Activated T-cell treated with anti-CD3 and anti-CD28 coated beads, Interleukin-2, amount 50 U/mL, for 24 hours (primary cell): ENCODE measurements around the gene CARMIL3.
A peak's percentile ranks its signal among the peaks of the same experiment; 100 is the strongest.
"Not testable (repeated sequence)": the region's sequence is repeated elsewhere in the genome, so short reads cannot be mapped to it uniquely, and the experiment has no call there.

Experiments
- DNase-seq: peaks from one replicate; pipeline ENCODE4 v3.0.0-alpha.2; 2020
- H3K27ac Mint-ChIP-seq: 2 replicates; pipeline ENCODE4 v1.8.0; 2020; ENCODE audit warnings: mild to moderate bottlenecking, mixed read lengths
- H3K27me3 Mint-ChIP-seq: 2 replicates; pipeline ENCODE4 v1.8.0; 2020; ENCODE audit warnings: mixed read lengths
- H3K36me3 Mint-ChIP-seq: 2 replicates; pipeline ENCODE4 v1.8.0; 2020; ENCODE audit warnings: low read depth, mixed read lengths
- H3K4me1 Mint-ChIP-seq: 2 replicates; pipeline ENCODE4 v1.8.0; 2020; ENCODE audit warnings: low read depth, mixed read lengths
- H3K4me3 Mint-ChIP-seq: 2 replicates; pipeline ENCODE4 v1.8.0; 2020; ENCODE audit warnings: mild to moderate bottlenecking, moderate library complexity, mixed read lengths
- H3K9me3 Mint-ChIP-seq: 2 replicates; pipeline ENCODE4 v1.8.0; 2020; ENCODE audit warnings: mixed read lengths

CARMIL3 gene

GRCh38 chr14:24051789-24052655 lies at the start of gene CARMIL3:
TSS of gene CARMIL3 (plus strand) at chr14:24052009. CDS start at chr14:24052154, 145 bp downstream.
- peaks cover 24% of the 10 kb centered on the region for H3K4me1 Mint-ChIP-seq
- peak within 1 kb of the TSS; percentile 69 for H3K27ac Mint-ChIP-seq
- H3K4me3 Mint-ChIP-seq, result peak within 1 kb of the TSS; percentile 68
- no peaks in the 10 kb centered on the region for H3K36me3 Mint-ChIP-seq
- DNase-seq, result peak; percentile 79
- peaks cover 21% of the 10 kb centered on the region for H3K27me3 Mint-ChIP-seq
- no peaks in the 10 kb centered on the region for H3K9me3 Mint-ChIP-seq

- H3K27me3 Mint-ChIP-seq, DNase-seq, H3K27ac Mint-ChIP-seq, H3K9me3 Mint-ChIP-seq, H3K36me3 Mint-ChIP-seq: not testable (repeated sequence)
- H3K4me1 Mint-ChIP-seq, result peaks cover 37% of the 10 kb centered on the region
- H3K4me3 Mint-ChIP-seq, result peak overlapping the region; percentile 58
Measured at GRCh38 chr14:24006471-24006816, 45.4 kb upstream of the CARMIL3 start.

GRCh38 chr14:24006817-24007652 lies 44.8 kb upstream of the CARMIL3 start:
- peak overlapping the region; percentile 78 for H3K4me3 Mint-ChIP-seq
- not testable (repeated sequence) for H3K36me3 Mint-ChIP-seq, H3K27me3 Mint-ChIP-seq, H3K9me3 Mint-ChIP-seq
- H3K27ac Mint-ChIP-seq, result peak overlapping the region; percentile 82
- peaks cover 39% of the 10 kb centered on the region for H3K4me1 Mint-ChIP-seq
- peak; percentile 86 for DNase-seq

- Mint-ChIP-seq H3K9me3 (no peaks in the 10 kb centered on the region), H3K4me1 (peaks cover 37% of the 10 kb centered on the region), H3K36me3 (no peaks in the 10 kb centered on the region), H3K27me3 (no peaks in the 10 kb centered on the region), H3K4me3 (peak overlapping the region; percentile 42), H3K27ac (peak overlapping the region; percentile 77)
- DNase-seq, result no peak
Measured at GRCh38 chr14:24011051-24011450, 40.8 kb upstream of the CARMIL3 start.

GRCh38 chr14:24012726-24013273 lies 39.0 kb upstream of the CARMIL3 start:
- peaks cover 37% of the 10 kb centered on the region for H3K4me1 Mint-ChIP-seq
- not testable (repeated sequence) for H3K27me3 Mint-ChIP-seq, H3K4me3 Mint-ChIP-seq, DNase-seq, H3K27ac Mint-ChIP-seq, H3K36me3 Mint-ChIP-seq, H3K9me3 Mint-ChIP-seq

GRCh38 chr14:24013654-24014514 lies 37.9 kb upstream of the CARMIL3 start:
- peaks cover under 1% of the 10 kb centered on the region for H3K9me3 Mint-ChIP-seq

GRCh38 chr14:24015745-24016144 lies 36.1 kb upstream of the CARMIL3 start:
- H3K36me3 Mint-ChIP-seq, H3K27me3 Mint-ChIP-seq, H3K27ac Mint-ChIP-seq, H3K4me1 Mint-ChIP-seq, H3K9me3 Mint-ChIP-seq, H3K4me3 Mint-ChIP-seq, DNase-seq: not testable (repeated sequence)

More at GRCh38 chr14:24013654-24014514, 37.9 kb upstream of the CARMIL3 start:
- peak; percentile 48 for DNase-seq
- Mint-ChIP-seq H3K4me3 (no peak overlapping the region), H3K36me3 (no peaks in the 10 kb centered on the region), H3K4me1 (peaks cover 26% of the 10 kb centered on the region), H3K27me3 (no peaks in the 10 kb centered on the region), H3K27ac (no peak overlapping the region)

GRCh38 chr14:24018978-24019377 lies 32.8 kb upstream of the CARMIL3 start:
- DNase-seq, H3K4me3 Mint-ChIP-seq, H3K27ac Mint-ChIP-seq, H3K9me3 Mint-ChIP-seq, H3K36me3 Mint-ChIP-seq, H3K4me1 Mint-ChIP-seq, H3K27me3 Mint-ChIP-seq: not testable (repeated sequence)

- not testable (repeated sequence) for H3K9me3 Mint-ChIP-seq, H3K4me3 Mint-ChIP-seq, H3K27me3 Mint-ChIP-seq, H3K4me1 Mint-ChIP-seq, DNase-seq, H3K27ac Mint-ChIP-seq, H3K36me3 Mint-ChIP-seq
Measured at GRCh38 chr14:24019944-24020343, 31.9 kb upstream of the CARMIL3 start.

- not testable (repeated sequence) for H3K27ac Mint-ChIP-seq, H3K9me3 Mint-ChIP-seq, H3K36me3 Mint-ChIP-seq, H3K4me3 Mint-ChIP-seq, H3K4me1 Mint-ChIP-seq, DNase-seq, H3K27me3 Mint-ChIP-seq
Measured at GRCh38 chr14:24020520-24020919, 31.3 kb upstream of the CARMIL3 start.

GRCh38 chr14:24024939-24025418 lies 26.8 kb upstream of the CARMIL3 start:
- not testable (repeated sequence) for H3K27me3 Mint-ChIP-seq, H3K27ac Mint-ChIP-seq, H3K36me3 Mint-ChIP-seq, H3K9me3 Mint-ChIP-seq, H3K4me3 Mint-ChIP-seq, DNase-seq, H3K4me1 Mint-ChIP-seq

GRCh38 chr14:24029687-24030086 lies 22.1 kb upstream of the CARMIL3 start:
- not testable (repeated sequence) for H3K4me1 Mint-ChIP-seq, H3K36me3 Mint-ChIP-seq, H3K27me3 Mint-ChIP-seq, H3K27ac Mint-ChIP-seq, DNase-seq, H3K4me3 Mint-ChIP-seq
- H3K9me3 Mint-ChIP-seq, result peaks cover 19% of the 10 kb centered on the region

- H3K9me3 Mint-ChIP-seq, result peaks cover 19% of the 10 kb centered on the region
- not testable (repeated sequence) for H3K36me3 Mint-ChIP-seq, H3K4me1 Mint-ChIP-seq
Measured at GRCh38 chr14:24031331-24031730, 20.5 kb upstream of the CARMIL3 start.

More at GRCh38 chr14:24031331-24031730, 20.5 kb upstream of the CARMIL3 start:
- H3K27ac Mint-ChIP-seq, H3K27me3 Mint-ChIP-seq, DNase-seq, H3K4me3 Mint-ChIP-seq: not testable (repeated sequence)
